SHP77 treated with DMSO at 0.1 percent for 48 hours (cell line): Measurements from ENCODE around the gene KRTAP3-1.

Experiments
- DNase-seq: peaks from one replicate; lab custom pipeline; 2025; lab: John Stamatoyannopoulos, UW

The KRTAP3-1 gene

GRCh38 chr17:40978575-40979151, 30.3 kb downstream of the KRTAP3-1 start:
- DNase-seq: no peak

- DNase-seq: no peak
These were observed 33.4 kb downstream of the KRTAP3-1 start for GRCh38 chr17:40975516-40975915.

GRCh38 chr17:40974366-40974765, 34.6 kb downstream of the KRTAP3-1 start:
- no peak for DNase-seq

GRCh38 chr17:40967582-40967981, 41.3 kb downstream of the KRTAP3-1 start:
- no peak for DNase-seq

- no peak for DNase-seq
These were observed 42.1 kb downstream of the KRTAP3-1 start, which contains the start of gene KRT39 for GRCh38 chr17:40966848-40967247. TSS of gene KRT39 (minus strand) at chr17:40966948. CDS start at chr17:40966856, 92 bp downstream.

GRCh38 chr17:40963838-40964237, 45.1 kb downstream of the KRTAP3-1 start:
- no peak for DNase-seq

GRCh38 chr17:40962059-40962561, 46.8 kb downstream of the KRTAP3-1 start:
- no peak for DNase-seq

- no peak for DNase-seq
These were observed 47.3 kb downstream of the KRTAP3-1 start for GRCh38 chr17:40961591-40961990.

GRCh38 chr17:40960144-40960543, 48.8 kb downstream of the KRTAP3-1 start:
- no peak for DNase-seq
